Peyer's patch (tissue), 4 donors: ENCODE measurements around the gene PRKCH. TPM values are rescaled to one million over a fixed set of nuclear protein-coding genes. Genes with fewer than 3 reads are reported as not detected.

ENCODE experiments used
- DNase-seq, 3 donors: peaks; one replicate each; pipeline ENCODE4 v3.0.0-alpha.2; 2017 to 2019
- H3K27ac ChIP-seq, 4 donors: fragments of 200-600 bp; sonication (generic); one replicate each; pipeline ENCODE4 v1.5.1; 2016 to 2019
- H3K27me3 ChIP-seq, 2 donors: fragments of 200-600 bp; sonication (generic); one replicate each; pipeline ENCODE4 v1.5.1; 2019
- H3K36me3 ChIP-seq, 3 donors: fragments of 200-600 bp; sonication (generic); one replicate each; pipeline ENCODE4 v1.5.1; 2016 to 2019
- H3K4me1 ChIP-seq, 4 donors: fragments of 200-600 bp; sonication (generic); one replicate each; pipeline ENCODE4 v1.5.1; 2016 to 2019
- H3K4me3 ChIP-seq, 4 donors: fragments of 200-600 bp; sonication (generic); 1 replicate in 3 of 4; 2 replicates in 1 of 4; pipeline ENCODE4 v1.5.1; 2016 to 2019; ENCODE audit warnings: mild to moderate bottlenecking in 1 of 4
- H3K9me3 ChIP-seq, 4 donors: fragments of 200-600 bp; sonication (generic); one replicate each; pipeline ENCODE4 v1.5.1; 2016 to 2019; ENCODE audit warnings: mild to moderate bottlenecking in 1 of 4
- POLR2A ChIP-seq, 2 donors: fragments of 450-650 bp; IDR thresholded peaks; one replicate each; pipeline ENCODE4 v1.5.1; 2017; ENCODE audit warnings: antibody characterized with exemption in 2 of 2, mild to moderate bottlenecking in 2 of 2, moderate library complexity in 2 of 2
- total RNA-seq, 4 donors: library from RNA; depleted of rRNA; stranded (reverse); fragments of >200 nt; gene quantifications; one replicate each; pipeline ENCODE4 v1.1.0, GENCODE V29; 2016
- TF ChIP-seq, protein P1 (sequence below), 6 experiments: fragments of 450-650 bp in 4 of 6; fragments of 200-600 bp in 2 of 6; sonication (generic) in 1 of 6; IDR thresholded peaks; one replicate each; pipeline ENCODE4 v1.5.1; 2017 to 2019; ENCODE audit warnings: antibody characterized with exemption in 6 of 6, mild to moderate bottlenecking in 3 of 6, moderate library complexity in 1 of 6

Gene PRKCH
- total RNA-seq, 4 donors from 2014 or later: 32.5 to 64.2 (median 53.0) TPM

DNA sequence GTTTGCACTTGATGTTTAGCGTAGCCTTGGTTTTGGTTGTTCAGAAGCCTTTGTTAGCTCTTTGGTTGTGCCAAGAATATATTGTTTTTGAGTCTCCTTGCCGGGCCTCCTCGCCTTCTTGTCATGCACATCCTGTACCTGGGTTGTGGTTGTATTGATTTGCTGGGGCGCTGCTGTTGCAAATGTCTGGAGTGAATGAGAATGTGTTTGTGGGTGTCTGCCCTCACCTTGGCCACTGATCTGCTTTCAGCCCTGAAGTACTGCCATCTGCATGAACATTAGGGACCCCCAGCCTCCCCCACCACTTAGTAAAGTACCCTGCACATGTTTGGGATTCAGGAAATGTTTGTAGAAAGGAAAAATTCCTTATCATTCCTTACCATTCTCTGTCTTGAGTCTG is 16.5 kb downstream of the PRKCH start:
- TF ChIP-seq, protein P1, sequence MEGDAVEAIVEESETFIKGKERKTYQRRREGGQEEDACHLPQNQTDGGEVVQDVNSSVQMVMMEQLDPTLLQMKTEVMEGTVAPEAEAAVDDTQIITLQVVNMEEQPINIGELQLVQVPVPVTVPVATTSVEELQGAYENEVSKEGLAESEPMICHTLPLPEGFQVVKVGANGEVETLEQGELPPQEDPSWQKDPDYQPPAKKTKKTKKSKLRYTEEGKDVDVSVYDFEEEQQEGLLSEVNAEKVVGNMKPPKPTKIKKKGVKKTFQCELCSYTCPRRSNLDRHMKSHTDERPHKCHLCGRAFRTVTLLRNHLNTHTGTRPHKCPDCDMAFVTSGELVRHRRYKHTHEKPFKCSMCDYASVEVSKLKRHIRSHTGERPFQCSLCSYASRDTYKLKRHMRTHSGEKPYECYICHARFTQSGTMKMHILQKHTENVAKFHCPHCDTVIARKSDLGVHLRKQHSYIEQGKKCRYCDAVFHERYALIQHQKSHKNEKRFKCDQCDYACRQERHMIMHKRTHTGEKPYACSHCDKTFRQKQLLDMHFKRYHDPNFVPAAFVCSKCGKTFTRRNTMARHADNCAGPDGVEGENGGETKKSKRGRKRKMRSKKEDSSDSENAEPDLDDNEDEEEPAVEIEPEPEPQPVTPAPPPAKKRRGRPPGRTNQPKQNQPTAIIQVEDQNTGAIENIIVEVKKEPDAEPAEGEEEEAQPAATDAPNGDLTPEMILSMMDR (IDR thresholded peaks at IDR 0.05): no peak
- TF ChIP-seq POLR2A (IDR thresholded peaks at IDR 0.05): peak in 1 of 2 donors; percentile 34
- no peaks in the 10 kb centered on the region for H3K36me3 ChIP-seq
- H3K4me3 ChIP-seq: no peak overlapping the region
- peaks cover 0 to 5% (median 0%) of the 10 kb centered on the region in 4 donors for H3K4me1 ChIP-seq
- no peaks in the 10 kb centered on the region for H3K27me3 ChIP-seq
- H3K27ac ChIP-seq: peak overlapping the region; percentile 45 to 69 (median 68)
- no peaks in the 10 kb centered on the region for H3K9me3 ChIP-seq
- peak in 2 of 3 donors; percentile 55 to 80 for DNase-seq

DNA sequence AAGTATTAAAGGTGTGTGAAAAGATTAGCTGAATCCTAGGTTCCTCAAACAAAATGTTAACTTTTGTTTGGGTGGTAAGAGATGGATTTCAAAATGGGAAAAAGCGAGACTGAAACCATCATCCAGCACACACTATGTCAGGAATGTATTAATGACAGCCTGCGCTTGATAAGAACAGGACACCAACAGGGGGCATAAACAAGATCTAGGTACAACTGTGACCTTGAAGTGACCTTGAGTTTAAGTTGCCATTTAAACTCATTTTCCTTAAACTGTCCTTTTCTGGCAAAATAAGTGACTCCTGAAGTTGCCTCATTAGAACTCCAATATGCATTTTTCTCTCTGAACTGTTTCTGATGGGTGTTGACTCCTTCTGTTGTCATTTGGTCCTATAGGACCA is 17.1 kb downstream of the PRKCH start:
- H3K4me1 ChIP-seq: peaks cover 0 to 5% (median 0%) of the 10 kb centered on the region in 4 donors
- peak overlapping the region; percentile 45 to 69 (median 60) for H3K27ac ChIP-seq
- no peak for DNase-seq
- no peak for TF ChIP-seq POLR2A (IDR thresholded peaks at IDR 0.05)
- TF ChIP-seq, protein P1 (IDR thresholded peaks at IDR 0.05): no peak
- no peaks in the 10 kb centered on the region for H3K9me3 ChIP-seq
- no peak overlapping the region for H3K4me3 ChIP-seq
- no peaks in the 10 kb centered on the region for H3K27me3 ChIP-seq
- H3K36me3 ChIP-seq: no peaks in the 10 kb centered on the region

DNA sequence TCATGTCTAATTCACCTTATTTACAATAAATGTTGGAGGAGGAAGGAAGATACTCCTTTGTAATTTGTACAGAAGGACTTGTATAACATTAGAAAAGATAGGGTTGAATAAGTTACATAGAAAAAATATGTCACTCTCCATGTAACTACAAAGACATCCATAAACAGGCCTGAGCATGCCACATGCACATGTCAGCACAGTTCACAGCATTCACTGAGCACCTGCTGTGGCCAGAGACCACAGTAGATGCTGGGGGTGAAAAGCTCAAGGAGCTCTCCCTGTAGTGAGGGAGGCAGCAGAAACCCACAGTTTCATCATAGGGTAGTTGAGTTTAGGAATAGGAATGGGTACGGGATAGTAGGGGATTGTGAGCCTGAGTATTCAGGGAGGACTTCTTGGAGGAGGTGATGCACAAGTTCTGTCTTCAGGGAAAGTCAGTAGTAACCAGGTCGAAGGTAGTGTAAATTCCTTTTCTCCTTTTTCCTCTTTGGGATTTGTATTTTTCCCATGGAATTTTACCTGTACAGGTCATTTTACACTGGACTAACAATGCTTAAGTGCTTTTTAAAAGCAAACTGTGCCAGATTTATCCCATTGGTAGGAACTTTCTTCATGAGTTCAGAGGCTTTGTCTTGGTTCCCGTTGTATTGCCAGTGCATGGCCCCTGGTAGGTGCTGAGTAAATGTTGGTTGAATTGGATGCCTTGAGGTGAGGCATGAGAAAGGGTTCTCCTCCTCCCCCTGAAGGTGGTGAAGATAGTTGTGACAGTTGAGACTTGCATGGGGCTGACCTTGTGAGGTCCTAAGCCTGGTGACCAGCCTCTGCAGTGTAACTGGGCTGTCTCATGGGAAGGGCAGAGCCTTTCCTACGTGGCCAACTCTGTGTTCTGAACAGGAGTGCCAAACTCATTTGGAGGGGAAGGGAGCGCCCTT is 20.2 kb downstream of the PRKCH start:
- H3K4me3 ChIP-seq: no peak overlapping the region
- no peak for TF ChIP-seq POLR2A (IDR thresholded peaks at IDR 0.05)
- TF ChIP-seq, protein P1 (IDR thresholded peaks at IDR 0.05): no peak
- H3K4me1 ChIP-seq: peaks cover 0 to 5% (median under 1%) of the 10 kb centered on the region in 4 donors
- no peaks in the 10 kb centered on the region for H3K36me3 ChIP-seq
- DNase-seq: no peak
- H3K9me3 ChIP-seq: no peaks in the 10 kb centered on the region
- H3K27me3 ChIP-seq: no peaks in the 10 kb centered on the region
- H3K27ac ChIP-seq: peak overlapping the region; percentile 42 to 72 (median 62)

DNA sequence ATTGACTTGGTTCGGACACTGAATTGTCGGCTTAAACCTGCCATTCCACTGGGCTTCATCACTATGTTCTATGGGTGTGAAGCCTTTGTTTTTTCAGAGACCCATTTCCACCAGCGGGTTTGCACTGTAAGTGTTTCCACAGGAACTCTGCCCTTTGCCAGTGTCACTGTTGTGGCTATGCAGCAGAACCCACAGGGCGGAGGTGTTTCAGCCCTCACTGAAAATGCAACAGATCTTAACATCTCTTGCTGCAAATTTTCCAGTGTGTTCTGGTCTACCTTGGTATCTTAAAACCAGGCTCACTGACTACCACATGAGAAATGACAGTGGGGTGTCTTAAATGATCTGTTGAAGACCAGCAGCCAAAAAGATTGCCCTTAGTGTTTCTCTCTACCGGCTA is 21.1 kb downstream of the PRKCH start:
- peaks cover 0 to 5% (median 0%) of the 10 kb centered on the region in 4 donors for H3K4me1 ChIP-seq
- no peaks in the 10 kb centered on the region for H3K27me3 ChIP-seq
- no peaks in the 10 kb centered on the region for H3K9me3 ChIP-seq
- H3K4me3 ChIP-seq: no peak overlapping the region
- no peak for TF ChIP-seq POLR2A (IDR thresholded peaks at IDR 0.05)
- TF ChIP-seq, protein P1 (IDR thresholded peaks at IDR 0.05): no peak
- DNase-seq: peak in 2 of 3 donors; percentile 57 to 86
- peak overlapping the region; percentile 42 to 72 (median 62) for H3K27ac ChIP-seq
- no peaks in the 10 kb centered on the region for H3K36me3 ChIP-seq

DNA sequence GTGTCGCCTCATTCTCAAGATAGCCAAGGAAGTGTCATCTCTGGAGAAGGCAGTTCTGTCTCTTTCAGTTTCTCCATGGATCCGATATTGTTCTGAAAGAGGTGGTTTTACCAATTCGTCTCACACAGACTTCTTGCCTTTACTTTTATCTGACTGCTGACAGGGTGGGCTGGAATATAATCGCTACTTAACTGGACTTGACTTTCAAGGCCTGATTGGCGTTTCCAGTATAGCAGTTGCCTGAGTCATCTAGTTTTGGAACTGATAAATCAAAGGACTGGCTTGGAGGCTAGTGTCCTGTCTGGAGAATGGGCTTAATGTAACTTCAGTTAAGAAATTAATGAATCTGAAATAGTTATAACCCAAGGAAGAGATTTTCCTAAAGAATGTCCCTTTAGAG is 21.6 kb downstream of the PRKCH start:
- Histone ChIP-seq H3K27me3 (no peaks in the 10 kb centered on the region), H3K27ac (peak overlapping the region; percentile 32 to 72 (median 62)), H3K4me1 (peaks cover 0 to 5% (median 0%) of the 10 kb centered on the region in 4 donors), H3K4me3 (no peak overlapping the region), H3K36me3 (no peaks in the 10 kb centered on the region), H3K9me3 (no peaks in the 10 kb centered on the region)
- no peak for DNase-seq
- TF ChIP-seq POLR2A (IDR thresholded peaks at IDR 0.05): no peak
- TF ChIP-seq, protein P1 (IDR thresholded peaks at IDR 0.05): no peak
